HepG2 (cell line): ENCODE measurements around the gene LIPT2.

Experiments used
- CEBPB ChIP-seq: IDR thresholded peaks from 2 replicates; pipeline ENCODE4 v1.6.1; 2011; ENCODE audit warnings: low read depth, low read length, improper control_type of control experiment, borderline replicate concordance
- EZH2 ChIP-seq: conservative IDR thresholded peaks from 2 replicates; pipeline ENCODE4 v1.6.1; 2012; ENCODE audit warnings: mild to moderate bottlenecking, low read depth, low read length, moderate library complexity
- GABPA ChIP-seq, 2 experiments: IDR thresholded peaks; 2 replicates each; pipeline ENCODE4 v1.6.1; 2011 to 2016; ENCODE audit warnings: low read depth in 2 of 2, low read length in 1 of 2, missing biosample characterization in 1 of 2, missing genetic modification characterization in 1 of 2
- KMT2B ChIP-seq: IDR thresholded peaks from 2 replicates; pipeline ENCODE4 v1.6.1; 2016; ENCODE audit warnings: missing genetic modification reagents, missing compliant biosample characterization
- POLR2A ChIP-seq, 2 experiments: IDR thresholded peaks; 2 replicates each; pipeline ENCODE4 v1.6.1; 2011; ENCODE audit warnings: low read depth in 2 of 2, low read length in 2 of 2, mild to moderate bottlenecking in 1 of 2, moderate library complexity in 1 of 2; ENCODE audit not compliant: insufficient read depth in 1 of 2
- POLR2AphosphoS5 ChIP-seq: IDR thresholded peaks from 2 replicates; pipeline ENCODE4 v1.6.1; 2012; ENCODE audit warnings: low read depth, low read length
- REPIN1 ChIP-seq: sonication (generic); formaldehyde crosslinking; IDR thresholded peaks from 2 replicates; pipeline ENCODE4 v1.8.0; 2022; ENCODE audit warnings: missing genetic modification reagents, low read depth, mild to moderate bottlenecking, borderline replicate concordance
- ZFAT ChIP-seq: sonication (generic); formaldehyde crosslinking; conservative IDR thresholded peaks from 2 replicates; pipeline ENCODE4 v1.8.1; 2023; ENCODE audit warnings: missing genetic modification reagents, inconsistent platforms
- TF ChIP-seq, protein P1 (sequence below): sonication (generic); formaldehyde crosslinking; IDR thresholded peaks from 2 replicates; pipeline ENCODE4 v1.4.0; 2020; ENCODE audit warnings: missing genetic modification reagents
- TF ChIP-seq, protein P2 (sequence below), 2 experiments: IDR thresholded peaks; 2 replicates each; pipeline ENCODE4 v1.6.1; 2011 to 2012; ENCODE audit warnings: low read length in 2 of 2, borderline replicate concordance in 1 of 2, low read depth in 1 of 2, mild to moderate bottlenecking in 1 of 2, moderate library complexity in 1 of 2

DNA sequence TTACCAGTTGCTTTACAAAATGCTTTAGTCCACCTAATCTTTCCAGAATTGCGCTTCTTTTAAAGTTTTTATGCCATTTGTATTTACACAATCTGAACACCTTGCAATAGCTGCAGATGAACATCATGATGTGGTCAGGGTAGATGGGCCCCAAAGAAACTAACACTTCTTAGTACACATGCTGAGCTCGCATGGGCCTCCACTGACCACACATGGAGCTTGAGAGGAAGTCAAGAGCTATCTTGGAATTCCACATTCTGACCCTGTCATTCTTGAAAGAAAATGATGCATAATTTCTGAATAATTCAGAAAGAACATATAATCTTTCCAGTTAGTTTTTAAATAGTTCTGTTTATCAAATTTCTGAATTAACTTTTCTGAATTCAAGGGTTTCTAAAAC lies 7.7 kb downstream of the LIPT2 start:
- TF ChIP-seq CEBPB (no peak), GABPA (IDR thresholded peaks at IDR 0.05; ENCODE audit: low read depth, low read length) (no peak), GABPA (CRISPR knock-in tag; IDR thresholded peaks at IDR 0.05; ENCODE audit: low read depth) (no peak), KMT2B (CRISPR knock-in tag) (no peak), POLR2AphosphoS5 (no peak), REPIN1 (CRISPR knock-in tag) (no peak), EZH2 (no peak), ZFAT (no peak), POLR2A (IDR thresholded peaks at IDR 0.05; ENCODE audit: insufficient read depth in 1 of 2, low read depth in 2 of 2, low read length in 2 of 2) (no peak)
- TF ChIP-seq, protein P1, sequence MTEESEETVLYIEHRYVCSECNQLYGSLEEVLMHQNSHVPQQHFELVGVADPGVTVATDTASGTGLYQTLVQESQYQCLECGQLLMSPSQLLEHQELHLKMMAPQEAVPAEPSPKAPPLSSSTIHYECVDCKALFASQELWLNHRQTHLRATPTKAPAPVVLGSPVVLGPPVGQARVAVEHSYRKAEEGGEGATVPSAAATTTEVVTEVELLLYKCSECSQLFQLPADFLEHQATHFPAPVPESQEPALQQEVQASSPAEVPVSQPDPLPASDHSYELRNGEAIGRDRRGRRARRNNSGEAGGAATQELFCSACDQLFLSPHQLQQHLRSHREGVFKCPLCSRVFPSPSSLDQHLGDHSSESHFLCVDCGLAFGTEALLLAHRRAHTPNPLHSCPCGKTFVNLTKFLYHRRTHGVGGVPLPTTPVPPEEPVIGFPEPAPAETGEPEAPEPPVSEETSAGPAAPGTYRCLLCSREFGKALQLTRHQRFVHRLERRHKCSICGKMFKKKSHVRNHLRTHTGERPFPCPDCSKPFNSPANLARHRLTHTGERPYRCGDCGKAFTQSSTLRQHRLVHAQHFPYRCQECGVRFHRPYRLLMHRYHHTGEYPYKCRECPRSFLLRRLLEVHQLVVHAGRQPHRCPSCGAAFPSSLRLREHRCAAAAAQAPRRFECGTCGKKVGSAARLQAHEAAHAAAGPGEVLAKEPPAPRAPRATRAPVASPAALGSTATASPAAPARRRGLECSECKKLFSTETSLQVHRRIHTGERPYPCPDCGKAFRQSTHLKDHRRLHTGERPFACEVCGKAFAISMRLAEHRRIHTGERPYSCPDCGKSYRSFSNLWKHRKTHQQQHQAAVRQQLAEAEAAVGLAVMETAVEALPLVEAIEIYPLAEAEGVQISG (CRISPR knock-in tag) = no peak
- TF ChIP-seq, protein P2, sequence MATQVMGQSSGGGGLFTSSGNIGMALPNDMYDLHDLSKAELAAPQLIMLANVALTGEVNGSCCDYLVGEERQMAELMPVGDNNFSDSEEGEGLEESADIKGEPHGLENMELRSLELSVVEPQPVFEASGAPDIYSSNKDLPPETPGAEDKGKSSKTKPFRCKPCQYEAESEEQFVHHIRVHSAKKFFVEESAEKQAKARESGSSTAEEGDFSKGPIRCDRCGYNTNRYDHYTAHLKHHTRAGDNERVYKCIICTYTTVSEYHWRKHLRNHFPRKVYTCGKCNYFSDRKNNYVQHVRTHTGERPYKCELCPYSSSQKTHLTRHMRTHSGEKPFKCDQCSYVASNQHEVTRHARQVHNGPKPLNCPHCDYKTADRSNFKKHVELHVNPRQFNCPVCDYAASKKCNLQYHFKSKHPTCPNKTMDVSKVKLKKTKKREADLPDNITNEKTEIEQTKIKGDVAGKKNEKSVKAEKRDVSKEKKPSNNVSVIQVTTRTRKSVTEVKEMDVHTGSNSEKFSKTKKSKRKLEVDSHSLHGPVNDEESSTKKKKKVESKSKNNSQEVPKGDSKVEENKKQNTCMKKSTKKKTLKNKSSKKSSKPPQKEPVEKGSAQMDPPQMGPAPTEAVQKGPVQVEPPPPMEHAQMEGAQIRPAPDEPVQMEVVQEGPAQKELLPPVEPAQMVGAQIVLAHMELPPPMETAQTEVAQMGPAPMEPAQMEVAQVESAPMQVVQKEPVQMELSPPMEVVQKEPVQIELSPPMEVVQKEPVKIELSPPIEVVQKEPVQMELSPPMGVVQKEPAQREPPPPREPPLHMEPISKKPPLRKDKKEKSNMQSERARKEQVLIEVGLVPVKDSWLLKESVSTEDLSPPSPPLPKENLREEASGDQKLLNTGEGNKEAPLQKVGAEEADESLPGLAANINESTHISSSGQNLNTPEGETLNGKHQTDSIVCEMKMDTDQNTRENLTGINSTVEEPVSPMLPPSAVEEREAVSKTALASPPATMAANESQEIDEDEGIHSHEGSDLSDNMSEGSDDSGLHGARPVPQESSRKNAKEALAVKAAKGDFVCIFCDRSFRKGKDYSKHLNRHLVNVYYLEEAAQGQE (IDR thresholded peaks at IDR 0.05; ENCODE audit: borderline replicate concordance in 1 of 2, low read depth in 1 of 2, low read length in 2 of 2) = no peak
